Activated naive CD4-positive, alpha-beta T cell treated with Interleukin-2 at 50 U/mL for 16 hours (primary cell): ENCODE data around the gene TRMT44.
"Not testable (repeated sequence)": the region's sequence is repeated elsewhere in the genome, so short reads cannot be mapped to it uniquely, and the experiment has no call there.

Source experiments
- DNase-seq: peaks from one replicate; pipeline ENCODE4 v3.0.0-alpha.2; 2020

The TRMT44 gene

GRCh38 chr4:8471211-8471875 lies 30.8 kb downstream of the TRMT44 start:
- no peak for DNase-seq

GRCh38 chr4:8472158-8472688 lies 31.6 kb downstream of the TRMT44 start:
- DNase-seq: no peak

DNA sequence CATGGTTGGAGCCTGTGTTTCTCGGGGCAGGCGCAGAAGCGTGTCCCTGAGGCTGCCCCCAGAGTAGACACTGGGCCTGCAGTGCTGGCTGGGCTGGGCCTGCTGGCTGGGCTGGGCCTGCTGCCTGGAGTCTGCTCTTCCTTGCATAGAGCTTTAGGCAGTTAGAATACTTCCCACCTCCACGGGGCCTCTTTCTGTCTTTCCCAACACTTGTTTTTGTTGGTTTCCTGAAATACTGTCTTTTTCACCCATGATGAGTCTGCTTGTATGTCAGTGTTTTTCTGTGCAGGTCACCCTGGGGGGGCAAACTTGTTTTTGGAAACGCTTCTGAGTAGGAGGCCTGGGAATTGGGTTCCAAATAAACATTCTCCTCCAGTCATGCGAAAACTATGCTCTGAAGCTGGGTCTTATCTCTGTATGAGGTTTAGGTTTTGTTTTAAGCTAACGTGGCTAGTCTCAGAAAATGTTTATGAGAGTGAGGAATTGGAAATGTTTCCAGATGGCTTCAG lies 32.2 kb downstream of the TRMT44 start:
- no peak for DNase-seq

GRCh38 chr4:8473198-8473919 lies 32.8 kb downstream of the TRMT44 start:
- DNase-seq: no peak

- no peak for DNase-seq
Observed at GRCh38 chr4:8473920-8474590, 33.5 kb downstream of the TRMT44 start.

DNA sequence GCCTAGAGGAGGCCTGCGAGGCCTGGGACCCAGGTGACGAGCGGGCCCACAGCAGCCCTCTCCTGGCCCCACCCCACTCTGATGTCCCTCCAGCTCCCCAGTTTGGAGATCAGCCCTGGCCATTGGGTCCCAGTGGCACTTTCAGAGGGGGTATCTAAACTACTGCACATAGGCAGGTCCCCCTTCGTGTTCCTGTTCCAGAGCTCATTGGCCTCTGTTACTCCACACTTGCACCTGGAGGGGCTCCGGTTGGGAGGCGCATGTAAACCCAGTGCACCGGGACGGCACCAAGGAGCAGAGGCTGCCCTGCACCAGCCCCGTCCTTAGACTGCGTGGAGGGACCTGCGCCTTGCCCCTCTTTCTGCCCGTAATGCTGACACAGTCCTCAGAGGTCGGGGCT lies 34.3 kb downstream of the TRMT44 start:
- DNase-seq: no peak

DNA sequence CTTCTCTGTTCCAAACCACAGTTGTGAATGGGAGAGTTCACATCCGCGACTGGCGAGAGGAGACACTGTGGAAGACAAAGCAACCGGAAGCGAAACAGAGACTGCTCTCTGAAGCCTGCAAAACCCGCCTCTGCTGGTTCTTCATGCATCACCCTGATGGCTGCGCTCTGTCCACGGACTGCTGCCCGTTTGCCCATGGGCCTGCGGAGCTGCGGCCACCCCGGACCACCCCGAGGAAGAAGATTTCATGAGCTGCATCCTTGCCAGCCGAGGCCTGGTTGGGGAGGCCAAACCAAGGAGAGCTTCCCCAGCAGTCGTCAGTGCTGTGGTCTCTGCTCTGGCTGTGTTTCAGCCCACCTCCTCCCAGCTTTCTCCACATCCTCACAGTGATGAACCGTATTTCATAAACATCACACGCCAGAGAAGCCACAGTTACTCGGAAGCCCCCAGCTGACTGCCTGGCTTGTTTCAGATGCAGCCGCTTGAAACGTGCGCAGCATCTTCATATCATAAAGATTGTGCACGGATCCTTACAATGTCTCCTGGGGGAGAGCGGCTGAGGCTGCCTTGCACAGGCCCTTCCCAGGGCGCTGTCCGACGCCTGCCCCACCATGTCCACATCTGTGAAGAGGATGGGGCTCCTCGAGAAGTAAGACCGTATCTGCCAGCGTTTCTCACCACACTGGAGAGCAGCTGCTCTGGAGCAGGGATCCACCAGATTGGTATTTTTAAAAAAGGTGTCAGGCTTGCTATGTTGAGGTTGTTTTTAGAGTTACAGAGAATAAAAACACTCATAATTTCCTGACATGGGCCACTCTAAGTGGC lies 35.4 kb downstream of the TRMT44 start:
- no peak for DNase-seq

- DNase-seq: no peak
Observed at GRCh38 chr4:8477095-8477635, 36.6 kb downstream of the TRMT44 start.

GRCh38 chr4:8477676-8478075 lies 37.1 kb downstream of the TRMT44 start:
- DNase-seq: no peak

DNA sequence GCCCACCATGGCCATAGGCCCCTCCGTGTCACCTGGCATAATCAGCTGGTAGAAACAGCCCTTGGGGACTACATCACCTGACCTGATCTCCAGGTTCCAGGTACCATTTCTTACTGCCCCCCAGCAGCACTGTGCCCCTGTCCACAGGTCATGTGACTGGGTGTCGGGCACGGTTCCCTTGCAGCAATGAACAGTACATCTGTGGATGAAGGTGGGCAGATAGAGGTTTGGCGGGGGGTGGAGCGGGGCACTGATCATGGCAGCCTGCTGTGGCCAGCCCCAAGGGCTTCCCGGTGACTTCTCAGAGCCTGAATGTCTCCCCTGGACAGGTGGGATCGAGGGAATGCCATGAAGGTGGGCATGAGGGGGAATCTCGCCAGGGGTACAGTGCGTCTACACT lies 37.8 kb downstream of the TRMT44 start:
- no peak for DNase-seq

DNA sequence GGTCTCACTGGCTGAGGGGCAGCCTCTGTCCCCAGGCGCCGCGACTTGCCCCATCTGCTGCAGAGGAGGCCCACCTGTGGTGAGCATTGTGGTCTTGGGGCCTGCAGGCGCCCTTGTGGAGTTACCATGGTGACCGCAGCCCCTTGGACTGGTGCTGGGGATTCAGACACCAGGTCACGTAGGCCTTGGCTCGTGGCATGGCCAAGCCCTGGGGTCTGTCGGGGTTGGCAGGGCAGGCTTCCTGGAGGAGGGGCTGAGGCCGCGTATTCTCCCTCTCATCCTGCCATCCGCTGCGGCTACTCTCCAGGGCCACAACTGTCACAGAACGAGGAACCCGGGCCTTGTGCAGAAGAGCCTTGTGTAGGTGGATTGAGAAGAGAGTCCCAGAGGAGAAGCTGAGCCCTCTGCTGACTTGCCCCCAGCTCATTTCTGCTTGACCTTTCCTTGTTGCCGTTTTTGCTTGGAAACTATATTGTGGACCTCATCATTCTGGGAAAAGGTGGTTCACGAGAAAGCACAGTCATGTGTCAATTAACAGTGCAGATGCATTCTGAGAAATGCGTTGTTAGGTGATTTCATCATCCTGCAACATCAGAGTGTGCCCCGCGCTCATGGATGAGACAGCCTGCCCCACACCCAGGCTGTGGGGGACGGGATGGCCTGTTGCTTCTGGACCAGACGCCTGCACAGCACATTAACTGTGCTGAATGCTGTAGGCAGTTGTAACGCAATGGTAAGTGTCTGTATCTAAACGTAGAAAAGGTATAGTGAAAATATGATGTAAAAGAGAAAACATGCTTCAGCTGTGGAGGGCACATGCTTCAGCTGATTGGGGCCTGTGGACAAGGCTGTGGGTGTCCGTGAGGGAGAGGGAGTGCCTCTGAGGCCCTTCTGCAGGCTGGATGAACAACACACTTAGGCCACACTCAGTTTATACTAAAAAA lies 38.5 kb downstream of the TRMT44 start:
- DNase-seq: no peak

- no peak for DNase-seq
Observed at GRCh38 chr4:8480221-8480620, 39.6 kb downstream of the TRMT44 start.

GRCh38 chr4:8486643-8487042 lies 46.1 kb downstream of the TRMT44 start:
- not testable (repeated sequence) for DNase-seq

DNA sequence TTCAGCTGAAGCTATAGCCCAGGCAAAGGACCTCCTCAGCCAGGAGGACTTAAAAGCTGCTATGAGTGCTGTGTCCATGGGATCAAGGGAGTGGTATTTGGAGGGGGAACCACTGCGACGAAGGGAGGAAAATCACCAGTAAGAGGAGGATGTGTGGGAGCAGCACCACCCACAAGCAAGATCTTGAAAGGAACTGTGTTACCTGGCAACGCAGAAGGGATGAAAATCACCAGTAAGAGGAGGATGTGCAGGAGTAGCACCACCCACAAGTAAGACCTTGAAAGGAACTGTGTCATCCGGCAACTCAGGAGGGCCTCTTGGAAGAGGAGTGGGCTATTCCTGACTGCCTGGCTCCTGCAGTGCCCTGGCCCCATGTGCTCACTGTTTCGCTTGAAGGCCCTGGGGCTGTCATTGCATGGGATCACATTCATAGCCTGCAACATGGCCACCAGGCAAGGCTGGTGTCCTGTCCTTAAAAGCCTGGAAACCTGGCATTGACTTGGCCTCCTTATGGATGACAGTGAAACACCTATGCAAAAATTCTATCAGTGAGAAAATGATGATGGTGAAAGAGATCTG lies 48.3 kb downstream of the TRMT44 start:
- DNase-seq: no peak

GRCh38 chr4:8491478-8491877 lies 50.9 kb downstream of the TRMT44 start:
- not testable (repeated sequence) for DNase-seq

GRCh38 chr4:8492174-8492573 lies 51.6 kb downstream of the TRMT44 start:
- no peak for DNase-seq

DNA sequence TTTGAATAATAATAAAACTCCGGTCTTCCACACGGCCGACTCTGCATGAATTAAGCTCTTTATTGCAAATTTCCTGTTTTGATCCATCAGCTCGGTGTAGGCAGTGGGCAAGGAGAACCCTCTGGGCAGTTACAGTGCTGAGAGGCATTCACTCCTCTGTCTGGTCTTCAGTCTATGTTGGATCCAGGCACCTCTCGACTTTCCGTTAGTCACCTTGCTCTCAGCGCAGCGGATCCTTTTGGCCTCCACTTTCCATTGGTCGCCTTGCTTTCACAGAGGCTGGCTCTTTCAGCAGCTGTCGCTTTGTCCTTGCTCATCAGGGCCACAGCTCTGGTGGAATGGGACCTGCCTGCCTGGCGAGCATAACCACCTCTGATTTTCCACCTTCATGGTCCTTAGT lies 52.9 kb downstream of the TRMT44 start:
- DNase-seq: no peak

GRCh38 chr4:8494218-8494617 lies 53.6 kb downstream of the TRMT44 start:
- no peak for DNase-seq

DNA sequence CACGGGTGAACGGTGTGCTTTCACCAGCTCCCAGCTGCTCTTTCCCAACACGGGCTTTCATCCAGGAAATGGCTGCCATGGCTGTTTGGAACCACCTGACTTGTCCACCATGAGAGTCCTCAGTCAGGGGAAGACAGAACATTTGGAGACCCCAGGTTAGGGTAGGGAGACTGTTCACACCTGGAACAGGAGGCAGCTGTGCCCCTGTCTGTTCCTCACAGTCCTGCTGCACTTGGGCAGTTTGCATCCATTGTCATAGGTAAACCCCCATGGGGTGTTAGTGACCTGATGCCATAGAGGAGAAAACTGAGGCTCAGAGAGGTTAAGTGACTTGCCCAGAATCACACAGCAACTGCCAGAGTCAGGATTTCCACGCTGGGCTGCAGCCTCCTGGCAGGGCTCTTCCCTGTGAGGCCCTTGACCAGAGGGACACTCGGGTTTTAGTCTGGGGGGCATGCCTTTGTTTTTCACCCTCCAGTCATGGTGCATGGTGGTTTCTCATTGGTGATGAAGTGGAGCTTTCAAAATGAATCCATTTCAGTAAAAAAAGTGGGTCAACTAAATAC lies 54.5 kb downstream of the TRMT44 start:
- no peak for DNase-seq

DNA sequence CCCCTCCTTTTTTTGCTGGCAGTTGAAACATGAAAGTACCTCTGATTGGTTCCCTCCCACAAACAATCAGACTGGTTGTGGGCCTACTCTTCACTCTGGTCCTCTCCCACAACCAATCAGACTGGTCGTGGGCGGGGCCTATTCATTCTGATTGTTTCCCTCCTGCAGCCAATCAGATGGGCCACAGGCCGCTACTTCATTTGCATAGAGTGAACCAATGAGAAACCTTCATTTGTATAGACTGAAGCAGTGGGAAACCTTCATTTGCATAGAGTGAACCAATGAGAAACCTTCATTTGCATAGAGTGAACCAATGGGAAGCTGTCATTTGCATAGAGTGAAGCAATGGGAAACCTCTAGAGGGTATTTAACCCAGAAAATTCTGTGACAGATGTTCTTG lies 55.2 kb downstream of the TRMT44 start:
- DNase-seq: no peak

- no peak for DNase-seq
Observed at GRCh38 chr4:8497762-8498161, 57.2 kb downstream of the TRMT44 start.
